HepG2 (cell line): Measurements from ENCODE around the gene BRCA2.

Experiments used
- CENPX ChIP-seq: sonication (generic); formaldehyde crosslinking; IDR thresholded peaks from 2 replicates; pipeline ENCODE4 v1.9.0; 2021; ENCODE audit warnings: mild to moderate bottlenecking, missing genetic modification reagents, moderate library complexity
- MYC ChIP-seq: sonication (generic); formaldehyde crosslinking; IDR thresholded peaks from 2 replicates; pipeline ENCODE4 v1.9.0; 2021; ENCODE audit warnings: missing genetic modification reagents, borderline replicate concordance
- POLR2A ChIP-seq, 2 experiments: IDR thresholded peaks; 2 replicates each; pipeline ENCODE4 v1.6.1; 2011; ENCODE audit warnings: low read depth in 2 of 2, low read length in 2 of 2, mild to moderate bottlenecking in 1 of 2, moderate library complexity in 1 of 2; ENCODE audit not compliant: insufficient read depth in 1 of 2
- SMARCE1 ChIP-seq: fragments of 450-650 bp; IDR thresholded peaks from 2 replicates; pipeline ENCODE4 v1.6.1; 2017; ENCODE audit warnings: borderline replicate concordance
- SMC3 ChIP-seq: IDR thresholded peaks from 2 replicates; pipeline ENCODE4 v1.6.1; 2011; ENCODE audit warnings: low read length, improper control_type of control experiment
- ZNF253 ChIP-seq: sonication (generic); formaldehyde crosslinking; IDR thresholded peaks from 2 replicates; pipeline ENCODE4 v1.8.0; 2022; ENCODE audit warnings: mild to moderate bottlenecking, missing genetic modification reagents, borderline replicate concordance
- ZNF331 ChIP-seq: sonication (generic); formaldehyde crosslinking; IDR thresholded peaks from 2 replicates; pipeline ENCODE4 v1.4.0; 2020; ENCODE audit warnings: missing genetic modification reagents
- TF ChIP-seq, protein P1 (sequence below): sonication (generic); formaldehyde crosslinking; IDR thresholded peaks from 2 replicates; pipeline ENCODE4 v1.5.0; 2020; ENCODE audit warnings: mild to moderate bottlenecking, missing genetic modification reagents, moderate library complexity
- TF ChIP-seq, protein P2 (sequence below): sonication (generic); formaldehyde crosslinking; conservative IDR thresholded peaks from 2 replicates; pipeline ENCODE4 v1.5.0; 2020; ENCODE audit warnings: missing genetic modification reagents
- TF ChIP-seq, protein P3 (sequence below): sonication (generic); formaldehyde crosslinking; IDR thresholded peaks from 2 replicates; pipeline ENCODE4 v1.8.1; 2022; ENCODE audit warnings: low read depth, mild to moderate bottlenecking, missing genetic modification reagents

DNA sequence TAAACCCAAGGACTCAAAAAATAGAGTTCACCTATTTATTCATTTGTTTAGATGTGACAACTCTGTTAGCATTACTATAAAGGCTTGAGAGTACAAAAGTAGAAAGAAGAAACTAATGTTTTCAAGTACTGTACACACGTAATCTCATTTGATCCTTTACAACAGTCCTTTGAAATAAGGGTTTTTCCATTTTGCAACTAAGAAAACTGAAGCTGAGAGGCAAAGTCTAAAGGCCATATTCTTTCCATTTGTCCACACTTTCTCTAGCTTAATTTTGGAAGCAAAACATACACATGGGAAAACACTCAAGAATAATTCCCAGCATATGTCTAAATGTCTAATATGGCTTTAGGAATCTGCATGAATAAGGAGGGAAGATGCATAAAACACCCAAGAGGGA, 34.2 kb upstream of the BRCA2 start:
- TF ChIP-seq POLR2A (IDR thresholded peaks at IDR 0.05; ENCODE audit: insufficient read depth in 1 of 2, low read depth in 2 of 2, low read length in 2 of 2) (no peak), ZNF253 (CRISPR knock-in tag) (no peak), SMC3 (no peak), SMARCE1 (no peak), ZNF331 (CRISPR knock-in tag) (no peak), CENPX (CRISPR knock-in tag) (no peak), MYC (no peak)
- TF ChIP-seq, protein P1, sequence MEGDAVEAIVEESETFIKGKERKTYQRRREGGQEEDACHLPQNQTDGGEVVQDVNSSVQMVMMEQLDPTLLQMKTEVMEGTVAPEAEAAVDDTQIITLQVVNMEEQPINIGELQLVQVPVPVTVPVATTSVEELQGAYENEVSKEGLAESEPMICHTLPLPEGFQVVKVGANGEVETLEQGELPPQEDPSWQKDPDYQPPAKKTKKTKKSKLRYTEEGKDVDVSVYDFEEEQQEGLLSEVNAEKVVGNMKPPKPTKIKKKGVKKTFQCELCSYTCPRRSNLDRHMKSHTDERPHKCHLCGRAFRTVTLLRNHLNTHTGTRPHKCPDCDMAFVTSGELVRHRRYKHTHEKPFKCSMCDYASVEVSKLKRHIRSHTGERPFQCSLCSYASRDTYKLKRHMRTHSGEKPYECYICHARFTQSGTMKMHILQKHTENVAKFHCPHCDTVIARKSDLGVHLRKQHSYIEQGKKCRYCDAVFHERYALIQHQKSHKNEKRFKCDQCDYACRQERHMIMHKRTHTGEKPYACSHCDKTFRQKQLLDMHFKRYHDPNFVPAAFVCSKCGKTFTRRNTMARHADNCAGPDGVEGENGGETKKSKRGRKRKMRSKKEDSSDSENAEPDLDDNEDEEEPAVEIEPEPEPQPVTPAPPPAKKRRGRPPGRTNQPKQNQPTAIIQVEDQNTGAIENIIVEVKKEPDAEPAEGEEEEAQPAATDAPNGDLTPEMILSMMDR (CRISPR knock-in tag): no peak
- TF ChIP-seq, protein P2, sequence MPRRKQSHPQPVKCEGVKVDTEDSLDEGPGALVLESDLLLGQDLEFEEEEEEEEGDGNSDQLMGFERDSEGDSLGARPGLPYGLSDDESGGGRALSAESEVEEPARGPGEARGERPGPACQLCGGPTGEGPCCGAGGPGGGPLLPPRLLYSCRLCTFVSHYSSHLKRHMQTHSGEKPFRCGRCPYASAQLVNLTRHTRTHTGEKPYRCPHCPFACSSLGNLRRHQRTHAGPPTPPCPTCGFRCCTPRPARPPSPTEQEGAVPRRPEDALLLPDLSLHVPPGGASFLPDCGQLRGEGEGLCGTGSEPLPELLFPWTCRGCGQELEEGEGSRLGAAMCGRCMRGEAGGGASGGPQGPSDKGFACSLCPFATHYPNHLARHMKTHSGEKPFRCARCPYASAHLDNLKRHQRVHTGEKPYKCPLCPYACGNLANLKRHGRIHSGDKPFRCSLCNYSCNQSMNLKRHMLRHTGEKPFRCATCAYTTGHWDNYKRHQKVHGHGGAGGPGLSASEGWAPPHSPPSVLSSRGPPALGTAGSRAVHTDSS (CRISPR knock-in tag): no peak
- TF ChIP-seq, protein P3, sequence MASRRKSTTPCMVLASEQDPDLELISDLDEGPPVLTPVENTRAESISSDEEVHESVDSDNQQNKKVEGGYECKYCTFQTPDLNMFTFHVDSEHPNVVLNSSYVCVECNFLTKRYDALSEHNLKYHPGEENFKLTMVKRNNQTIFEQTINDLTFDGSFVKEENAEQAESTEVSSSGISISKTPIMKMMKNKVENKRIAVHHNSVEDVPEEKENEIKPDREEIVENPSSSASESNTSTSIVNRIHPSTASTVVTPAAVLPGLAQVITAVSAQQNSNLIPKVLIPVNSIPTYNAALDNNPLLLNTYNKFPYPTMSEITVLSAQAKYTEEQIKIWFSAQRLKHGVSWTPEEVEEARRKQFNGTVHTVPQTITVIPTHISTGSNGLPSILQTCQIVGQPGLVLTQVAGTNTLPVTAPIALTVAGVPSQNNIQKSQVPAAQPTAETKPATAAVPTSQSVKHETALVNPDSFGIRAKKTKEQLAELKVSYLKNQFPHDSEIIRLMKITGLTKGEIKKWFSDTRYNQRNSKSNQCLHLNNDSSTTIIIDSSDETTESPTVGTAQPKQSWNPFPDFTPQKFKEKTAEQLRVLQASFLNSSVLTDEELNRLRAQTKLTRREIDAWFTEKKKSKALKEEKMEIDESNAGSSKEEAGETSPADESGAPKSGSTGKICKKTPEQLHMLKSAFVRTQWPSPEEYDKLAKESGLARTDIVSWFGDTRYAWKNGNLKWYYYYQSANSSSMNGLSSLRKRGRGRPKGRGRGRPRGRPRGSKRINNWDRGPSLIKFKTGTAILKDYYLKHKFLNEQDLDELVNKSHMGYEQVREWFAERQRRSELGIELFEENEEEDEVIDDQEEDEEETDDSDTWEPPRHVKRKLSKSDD (CRISPR knock-in tag): no peak
